ENCODE data around the gene SAMD4A.

DNA sequence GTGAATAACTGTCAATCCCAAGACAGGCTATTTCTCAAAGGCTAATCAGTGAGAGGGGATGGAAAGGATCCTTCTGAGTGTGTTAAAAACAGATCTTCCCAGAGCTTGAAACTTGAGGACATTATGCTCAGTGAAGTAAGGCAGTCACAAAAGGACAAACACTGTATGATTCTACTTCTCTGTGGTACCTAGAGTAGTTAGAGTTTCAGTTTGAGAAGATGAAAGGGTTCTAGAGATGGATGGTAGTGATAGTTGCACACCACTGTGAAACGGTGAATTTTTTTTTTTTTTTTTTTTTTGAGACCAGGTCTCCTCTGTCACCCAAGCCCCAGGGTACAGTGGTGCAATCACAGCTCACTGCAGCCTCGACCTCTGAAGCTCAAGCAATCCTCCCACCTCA, 133.8 kb downstream of the SAMD4A start:
- TF ChIP-seq, protein P1, sequence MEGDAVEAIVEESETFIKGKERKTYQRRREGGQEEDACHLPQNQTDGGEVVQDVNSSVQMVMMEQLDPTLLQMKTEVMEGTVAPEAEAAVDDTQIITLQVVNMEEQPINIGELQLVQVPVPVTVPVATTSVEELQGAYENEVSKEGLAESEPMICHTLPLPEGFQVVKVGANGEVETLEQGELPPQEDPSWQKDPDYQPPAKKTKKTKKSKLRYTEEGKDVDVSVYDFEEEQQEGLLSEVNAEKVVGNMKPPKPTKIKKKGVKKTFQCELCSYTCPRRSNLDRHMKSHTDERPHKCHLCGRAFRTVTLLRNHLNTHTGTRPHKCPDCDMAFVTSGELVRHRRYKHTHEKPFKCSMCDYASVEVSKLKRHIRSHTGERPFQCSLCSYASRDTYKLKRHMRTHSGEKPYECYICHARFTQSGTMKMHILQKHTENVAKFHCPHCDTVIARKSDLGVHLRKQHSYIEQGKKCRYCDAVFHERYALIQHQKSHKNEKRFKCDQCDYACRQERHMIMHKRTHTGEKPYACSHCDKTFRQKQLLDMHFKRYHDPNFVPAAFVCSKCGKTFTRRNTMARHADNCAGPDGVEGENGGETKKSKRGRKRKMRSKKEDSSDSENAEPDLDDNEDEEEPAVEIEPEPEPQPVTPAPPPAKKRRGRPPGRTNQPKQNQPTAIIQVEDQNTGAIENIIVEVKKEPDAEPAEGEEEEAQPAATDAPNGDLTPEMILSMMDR (conservative IDR thresholded peaks at IDR 0.05; ENCODE audit: low read depth, low read length): no peak
- TF ChIP-seq MAZ (IDR thresholded peaks at IDR 0.05; ENCODE audit: borderline replicate concordance, low read depth, low read length) (no peak), RCOR1 (IDR thresholded peaks at IDR 0.05; ENCODE audit: insufficient replicate concordance, low read length) (no peak), BHLHE40 (IDR thresholded peaks at IDR 0.05; ENCODE audit: low read depth, low read length) (no peak), NFE2L2 (IDR thresholded peaks at IDR 0.05; ENCODE audit: low read depth, low read length) (no peak)
